A549 (cell line): ENCODE measurements around the gene FLACC1.

ENCODE experiments used
- CEBPB ChIP-seq, 2 experiments: fragments of >200 bp in 1 of 2; sonication (Bioruptor Twin) in 1 of 2; formaldehyde crosslinking in 1 of 2; IDR thresholded peaks; 2 replicates each; pipeline ENCODE4 v1.6.1; 2012 to 2016
- CTCF ChIP-seq: fragments of >200 bp; sonication (Bioruptor Twin); formaldehyde crosslinking; IDR thresholded peaks from 3 replicates; pipeline ENCODE4 v1.5.1; 2016
- HOXA7 ChIP-seq: fragments of 250-450 bp; sonication (Bioruptor Pico); IDR thresholded peaks from 2 replicates; pipeline ENCODE4 v1.5.0; 2020; ENCODE audit warnings: mild to moderate bottlenecking, moderate library complexity
- POLR2A ChIP-seq: IDR thresholded peaks from 2 replicates; pipeline ENCODE4 v1.6.1; 2012; ENCODE audit warnings: mild to moderate bottlenecking, low read length
- SMC3 ChIP-seq: fragments of >200 bp; sonication (Bioruptor Twin); formaldehyde crosslinking; IDR thresholded peaks from 3 replicates; pipeline ENCODE4 v1.6.1; 2018; ENCODE audit warnings: inconsistent platforms
- TF ChIP-seq, protein P1 (sequence below): fragments of 450-650 bp; IDR thresholded peaks from 2 replicates; pipeline ENCODE4 v1.6.1; 2014; ENCODE audit warnings: antibody characterized with exemption

GRCh38 chr2:201260302-201260800 lies 96.8 kb downstream of the FLACC1 start, which contains the start of gene CASP8:
- no peak for TF ChIP-seq POLR2A
- TF ChIP-seq CTCF = no peak
- TF ChIP-seq, protein P1, sequence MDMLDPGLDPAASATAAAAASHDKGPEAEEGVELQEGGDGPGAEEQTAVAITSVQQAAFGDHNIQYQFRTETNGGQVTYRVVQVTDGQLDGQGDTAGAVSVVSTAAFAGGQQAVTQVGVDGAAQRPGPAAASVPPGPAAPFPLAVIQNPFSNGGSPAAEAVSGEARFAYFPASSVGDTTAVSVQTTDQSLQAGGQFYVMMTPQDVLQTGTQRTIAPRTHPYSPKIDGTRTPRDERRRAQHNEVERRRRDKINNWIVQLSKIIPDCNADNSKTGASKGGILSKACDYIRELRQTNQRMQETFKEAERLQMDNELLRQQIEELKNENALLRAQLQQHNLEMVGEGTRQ = no peak
- TF ChIP-seq HOXA7 (CRISPR knock-in tag) = no peak
- no peak for TF ChIP-seq SMC3
- TF ChIP-seq CEBPB (IDR thresholded peaks at IDR 0.05) = peak in 1 of 2 experiments; percentile 58; a peak in 1 of 4 replicates
